NCI-H69 (cell line): Measurements from ENCODE around the gene PTPN2.

Experiments used
- DNase-seq: peaks from one replicate; lab custom pipeline; 2025; lab: John Stamatoyannopoulos, UW

The PTPN2 gene

GRCh38 chr18:12745095-12745795, 138.8 kb downstream of the PTPN2 start:
- DNase-seq = peak; percentile 79

GRCh38 chr18:12744103-12744502, 139.9 kb downstream of the PTPN2 start:
- peak; percentile 77 for DNase-seq

GRCh38 chr18:12742453-12742852, 141.6 kb downstream of the PTPN2 start:
- DNase-seq = no peak
